Measurements from ENCODE around the gene PRKCH.

- TF ChIP-seq, protein P1, sequence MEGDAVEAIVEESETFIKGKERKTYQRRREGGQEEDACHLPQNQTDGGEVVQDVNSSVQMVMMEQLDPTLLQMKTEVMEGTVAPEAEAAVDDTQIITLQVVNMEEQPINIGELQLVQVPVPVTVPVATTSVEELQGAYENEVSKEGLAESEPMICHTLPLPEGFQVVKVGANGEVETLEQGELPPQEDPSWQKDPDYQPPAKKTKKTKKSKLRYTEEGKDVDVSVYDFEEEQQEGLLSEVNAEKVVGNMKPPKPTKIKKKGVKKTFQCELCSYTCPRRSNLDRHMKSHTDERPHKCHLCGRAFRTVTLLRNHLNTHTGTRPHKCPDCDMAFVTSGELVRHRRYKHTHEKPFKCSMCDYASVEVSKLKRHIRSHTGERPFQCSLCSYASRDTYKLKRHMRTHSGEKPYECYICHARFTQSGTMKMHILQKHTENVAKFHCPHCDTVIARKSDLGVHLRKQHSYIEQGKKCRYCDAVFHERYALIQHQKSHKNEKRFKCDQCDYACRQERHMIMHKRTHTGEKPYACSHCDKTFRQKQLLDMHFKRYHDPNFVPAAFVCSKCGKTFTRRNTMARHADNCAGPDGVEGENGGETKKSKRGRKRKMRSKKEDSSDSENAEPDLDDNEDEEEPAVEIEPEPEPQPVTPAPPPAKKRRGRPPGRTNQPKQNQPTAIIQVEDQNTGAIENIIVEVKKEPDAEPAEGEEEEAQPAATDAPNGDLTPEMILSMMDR (IDR thresholded peaks at IDR 0.05; ENCODE audit: borderline replicate concordance, extremely low read depth, low read length, poor library complexity, severe bottlenecking), result no peak
- no peak for TF ChIP-seq EZH2 (IDR thresholded peaks at IDR 0.05; ENCODE audit: borderline replicate concordance, low read depth, low read length, severe bottlenecking)
These were observed 137.8 kb downstream of the PRKCH start for GRCh38 chr14:61459229-61459628.
